Effector memory CD4-positive, alpha-beta T cell (primary cell): ENCODE measurements around the gene NR2F1-AS1.

ENCODE experiments used
- DNase-seq, 3 donors: peaks; one replicate each; pipeline ENCODE4 v3.0.0-alpha.2; 2020
- H3K27ac ChIP-seq: 2 replicates; pipeline ENCODE4 v1.7.0; 2013; ENCODE audit warnings: mild to moderate bottlenecking, low read length, moderate library complexity; ENCODE audit not compliant: insufficient read depth, poor library complexity, severe bottlenecking
- H3K27me3 ChIP-seq: replicated peaks from 2 replicates; pipeline ENCODE4 v1.7.0; 2013; ENCODE audit warnings: mild to moderate bottlenecking, low read length; ENCODE audit not compliant: insufficient read depth, control insufficient read depth, poor library complexity, severe bottlenecking
- H3K36me3 ChIP-seq: 2 replicates; pipeline ENCODE4 v1.7.0; 2013; ENCODE audit warnings: mild to moderate bottlenecking, low read length, moderate library complexity; ENCODE audit not compliant: control insufficient read depth, insufficient read depth
- H3K4me1 ChIP-seq: 2 replicates; pipeline ENCODE4 v1.7.0; 2013; ENCODE audit warnings: low read length, mild to moderate bottlenecking; ENCODE audit not compliant: control insufficient read depth, insufficient read depth, poor library complexity, severe bottlenecking
- H3K4me3 ChIP-seq: 2 replicates; pipeline ENCODE4 v1.7.0; 2013; ENCODE audit warnings: low read length, low read depth, mild to moderate bottlenecking; ENCODE audit not compliant: insufficient read depth, poor library complexity, severe bottlenecking
- H3K9me3 ChIP-seq: 2 replicates; pipeline ENCODE4 v1.7.0; 2013; ENCODE audit warnings: mild to moderate bottlenecking, low read length, moderate library complexity; ENCODE audit not compliant: control insufficient read depth

Gene NR2F1-AS1

DNA sequence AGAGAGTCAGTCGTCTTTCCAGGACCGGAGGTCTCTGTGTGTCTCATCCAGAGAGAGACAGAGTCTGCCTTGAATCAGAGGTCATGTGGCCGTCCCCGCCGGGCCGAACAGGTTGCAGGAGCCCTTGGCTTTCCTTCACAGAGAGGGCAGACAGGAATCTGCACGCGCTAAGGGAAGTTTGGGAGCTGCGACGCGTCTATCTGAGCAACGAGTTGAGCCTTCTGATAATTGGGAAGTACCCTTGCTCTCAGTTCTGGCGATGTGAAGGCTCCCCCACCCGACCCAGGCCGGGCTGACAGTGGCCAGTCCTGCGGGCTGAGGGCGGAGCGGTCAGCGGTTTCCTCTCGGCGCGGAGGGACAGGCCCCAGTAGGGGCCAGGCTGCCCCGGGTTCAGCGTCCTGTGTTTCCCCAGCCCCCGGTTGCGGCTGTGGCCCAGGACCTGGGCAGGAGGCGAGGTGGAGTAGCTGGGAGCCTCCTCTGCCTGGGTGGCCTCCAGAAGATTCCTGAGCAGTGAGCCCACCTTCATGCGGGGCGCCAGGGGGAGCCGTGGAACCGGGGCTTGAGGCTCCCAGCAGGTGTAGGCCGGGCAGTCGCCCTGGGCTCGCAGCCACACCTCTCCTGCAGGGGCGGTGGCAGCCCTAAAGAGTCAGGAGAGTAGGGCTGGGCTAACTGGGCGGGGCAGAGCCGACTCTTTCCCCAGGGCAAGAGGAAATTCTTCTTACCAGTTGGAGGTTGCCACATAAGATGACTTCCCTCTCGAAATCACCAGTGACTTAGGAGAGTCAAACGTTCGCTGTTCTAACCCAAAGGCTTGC lies 15.9 kb upstream of the NR2F1-AS1 start:
- H3K27me3 ChIP-seq = peaks cover 85% of the 10 kb centered on the region
- no peaks in the 10 kb centered on the region for H3K9me3 ChIP-seq
- no peaks in the 10 kb centered on the region for H3K4me1 ChIP-seq
- DNase-seq = no peak
- no peak overlapping the region for H3K27ac ChIP-seq
- no peaks in the 10 kb centered on the region for H3K36me3 ChIP-seq
- H3K4me3 ChIP-seq = no peak overlapping the region

DNA sequence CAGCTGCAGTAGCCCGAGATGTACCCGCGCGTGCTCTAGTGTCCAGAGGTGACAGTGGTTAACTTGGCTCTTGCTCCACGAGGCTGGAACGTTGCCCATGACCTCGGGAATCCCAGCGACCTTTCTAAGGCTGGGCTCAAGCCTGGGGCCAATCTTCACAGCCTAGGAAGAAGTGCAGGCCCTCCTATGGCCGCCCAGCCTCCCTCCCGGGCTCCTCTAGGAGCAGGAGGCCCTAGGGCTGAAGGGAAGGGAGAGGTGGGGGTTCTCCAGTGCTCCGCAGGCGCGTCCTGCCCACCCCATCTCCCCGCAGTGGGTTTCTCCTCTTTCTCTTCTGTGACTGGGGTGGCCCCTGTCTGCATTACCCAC lies 15.3 kb upstream of the NR2F1-AS1 start:
- H3K9me3 ChIP-seq = no peaks in the 10 kb centered on the region
- H3K4me3 ChIP-seq = no peak overlapping the region
- H3K27me3 ChIP-seq = peaks cover 79% of the 10 kb centered on the region
- H3K27ac ChIP-seq = no peak overlapping the region
- no peaks in the 10 kb centered on the region for H3K36me3 ChIP-seq
- no peaks in the 10 kb centered on the region for H3K4me1 ChIP-seq
- no peak for DNase-seq

DNA sequence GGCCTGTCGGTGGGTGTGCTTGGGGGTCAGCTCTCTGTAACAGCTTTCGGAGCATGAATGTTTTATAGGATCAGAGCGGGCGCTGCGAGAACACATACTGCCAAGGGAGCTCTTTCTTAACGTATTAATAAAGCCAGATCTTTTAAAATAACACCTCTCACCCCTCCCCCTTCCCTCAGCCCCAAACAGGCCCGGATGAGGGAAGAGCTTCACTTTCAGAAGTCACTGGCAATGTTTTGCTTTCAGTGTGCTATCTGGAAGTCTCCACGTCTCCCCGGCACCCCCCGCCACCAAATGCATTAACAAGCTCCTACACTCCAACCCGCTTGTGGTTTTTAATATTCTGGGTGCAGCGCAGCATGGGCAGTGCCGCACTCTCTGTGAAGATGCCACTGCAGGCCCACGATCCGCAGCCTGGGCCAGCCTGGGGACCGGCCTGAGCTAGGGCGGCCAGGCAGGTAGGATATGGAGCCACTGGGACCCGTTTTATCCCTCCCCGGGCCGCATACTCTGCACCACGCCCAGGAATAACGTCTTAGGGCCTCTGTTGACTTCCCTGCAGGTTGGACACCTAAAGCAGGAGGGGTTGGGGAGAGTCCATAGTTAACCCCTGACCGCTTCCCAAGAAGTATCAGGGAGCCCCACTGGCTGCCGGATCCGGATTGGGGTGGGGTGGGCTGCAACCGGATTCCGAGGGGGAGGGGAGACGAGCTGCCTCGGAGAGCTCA lies 14.6 kb upstream of the NR2F1-AS1 start:
- Histone ChIP-seq H3K36me3 (no peaks in the 10 kb centered on the region), H3K27ac (no peak overlapping the region), H3K27me3 (peaks cover 73% of the 10 kb centered on the region), H3K4me1 (no peaks in the 10 kb centered on the region), H3K4me3 (no peak overlapping the region), H3K9me3 (no peaks in the 10 kb centered on the region)
- DNase-seq = no peak

DNA sequence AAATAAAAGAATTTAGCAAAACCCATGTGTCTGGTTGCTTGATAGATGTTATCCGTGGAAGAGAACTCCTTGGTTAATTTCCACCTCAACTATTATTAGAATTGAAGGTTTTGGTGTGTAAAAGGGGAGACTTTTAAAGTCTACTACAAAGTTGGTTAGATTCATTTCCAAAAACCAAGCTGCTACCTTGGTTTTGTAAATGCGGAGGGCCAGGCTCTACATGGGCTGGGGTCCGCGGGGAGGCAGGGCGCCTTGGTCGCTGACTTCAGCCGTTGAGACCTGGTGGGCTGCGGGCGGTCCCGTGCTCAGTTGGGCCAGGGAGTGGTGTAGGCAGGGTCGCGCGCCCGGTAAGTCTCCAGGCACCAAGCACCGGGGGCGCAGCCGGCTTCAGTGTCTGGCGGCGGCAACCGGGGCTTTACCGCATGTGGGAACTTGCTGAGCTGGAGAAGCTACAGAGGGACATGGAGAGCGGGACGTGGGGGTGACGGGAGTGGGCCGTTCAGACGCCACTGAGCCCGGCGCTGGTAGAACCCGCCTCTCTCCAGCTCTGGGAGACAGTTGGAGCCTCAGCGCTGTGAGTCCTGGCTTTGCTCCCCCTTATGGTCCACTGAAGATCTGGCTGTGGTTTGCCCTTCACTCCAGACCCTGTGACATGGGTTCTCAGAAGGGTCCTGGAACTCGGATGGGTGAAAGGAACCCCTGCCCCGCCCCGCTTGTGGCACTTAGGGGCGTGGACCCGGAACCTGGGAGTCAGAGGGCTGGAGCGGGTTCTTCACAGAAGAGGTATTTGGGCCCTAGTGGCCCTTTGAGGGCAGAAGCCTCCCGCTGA lies 13.8 kb upstream of the NR2F1-AS1 start:
- no peak overlapping the region for H3K27ac ChIP-seq
- DNase-seq = no peak
- H3K9me3 ChIP-seq = no peaks in the 10 kb centered on the region
- no peak overlapping the region for H3K4me3 ChIP-seq
- H3K4me1 ChIP-seq = no peaks in the 10 kb centered on the region
- H3K36me3 ChIP-seq = no peaks in the 10 kb centered on the region
- H3K27me3 ChIP-seq = peaks cover 69% of the 10 kb centered on the region

DNA sequence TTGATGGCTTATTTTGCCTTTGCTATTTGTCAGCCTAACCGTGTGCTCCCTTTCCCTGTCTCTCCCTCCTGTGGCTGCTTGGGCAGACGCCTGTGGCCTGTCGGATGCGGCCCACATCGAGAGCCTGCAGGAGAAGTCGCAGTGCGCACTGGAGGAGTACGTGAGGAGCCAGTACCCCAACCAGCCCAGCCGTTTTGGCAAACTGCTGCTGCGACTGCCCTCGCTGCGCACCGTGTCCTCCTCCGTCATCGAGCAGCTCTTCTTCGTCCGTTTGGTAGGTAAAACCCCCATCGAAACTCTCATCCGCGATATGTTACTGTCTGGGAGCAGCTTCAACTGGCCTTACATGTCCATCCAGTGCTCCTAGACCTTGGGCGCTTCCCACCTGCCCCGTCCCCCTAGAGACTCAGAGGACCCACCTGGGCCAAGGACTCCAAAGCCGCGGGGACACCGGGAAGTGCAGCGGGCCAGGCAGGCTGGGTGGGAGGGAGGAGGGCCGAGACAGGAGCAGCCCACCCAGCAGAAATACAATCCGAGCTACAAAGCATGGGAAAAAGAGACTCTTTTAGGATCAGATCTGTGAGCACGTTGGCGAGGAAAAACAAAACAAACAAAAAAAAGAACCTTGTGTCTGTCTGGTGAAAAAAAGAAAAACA lies 12.6 kb upstream of the NR2F1-AS1 start:
- Histone ChIP-seq H3K9me3 (no peaks in the 10 kb centered on the region), H3K27ac (no peak overlapping the region), H3K4me3 (no peak overlapping the region), H3K4me1 (no peaks in the 10 kb centered on the region), H3K36me3 (no peaks in the 10 kb centered on the region), H3K27me3 (peaks cover 66% of the 10 kb centered on the region)
- no peak for DNase-seq

DNA sequence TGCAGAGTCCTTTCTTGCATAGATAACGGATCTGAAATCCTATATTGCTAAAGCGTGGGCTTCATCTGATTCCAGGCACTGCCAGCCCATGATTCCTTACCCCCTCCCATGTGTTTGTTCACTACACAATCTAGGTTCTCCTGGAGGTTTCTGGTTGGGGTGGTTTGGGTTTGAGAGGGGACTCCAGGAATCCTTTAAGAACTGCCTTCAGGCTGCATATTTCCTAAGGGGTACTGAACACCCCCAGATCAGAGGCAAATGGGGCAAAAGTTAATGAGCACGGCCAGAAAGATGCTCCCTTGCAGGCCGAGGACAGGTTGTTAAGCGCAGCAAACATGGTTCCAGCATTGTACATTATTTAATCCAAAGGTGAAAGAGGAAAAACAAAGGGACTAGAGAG lies 11.9 kb upstream of the NR2F1-AS1 start:
- H3K4me1 ChIP-seq = no peaks in the 10 kb centered on the region
- H3K27ac ChIP-seq = no peak overlapping the region
- DNase-seq = no peak
- peaks cover 65% of the 10 kb centered on the region for H3K27me3 ChIP-seq
- H3K36me3 ChIP-seq = no peaks in the 10 kb centered on the region
- H3K4me3 ChIP-seq = no peak overlapping the region
- H3K9me3 ChIP-seq = no peaks in the 10 kb centered on the region

DNA sequence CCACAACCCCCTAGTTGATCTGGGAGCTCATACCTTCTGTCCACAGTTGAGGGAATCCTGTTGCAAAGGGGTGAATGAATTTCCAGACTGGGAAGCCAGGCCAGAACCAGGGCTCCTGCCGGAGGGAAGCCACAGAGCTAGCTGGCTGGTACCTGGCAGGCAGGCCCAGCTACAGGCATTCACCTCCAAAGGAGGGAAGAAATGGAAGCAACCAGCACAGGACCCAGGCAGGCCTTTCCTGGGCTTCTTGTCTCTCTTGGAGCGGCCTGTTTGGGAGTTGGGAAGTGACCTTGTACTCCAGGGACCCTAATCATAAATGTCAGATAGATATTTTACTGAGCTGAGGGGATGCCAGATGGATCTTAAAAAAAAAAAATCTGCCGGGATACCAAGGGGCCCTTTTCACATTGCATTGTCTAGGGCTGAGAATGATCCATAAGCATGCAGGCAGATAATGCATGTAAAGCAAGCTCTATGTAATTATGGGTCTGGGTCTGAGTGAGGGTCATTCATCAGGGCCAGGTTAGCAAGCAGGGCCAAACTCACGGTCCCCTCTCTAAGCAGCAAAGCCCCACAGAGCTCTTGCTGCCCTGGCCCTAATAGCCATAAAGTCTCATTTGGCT lies 10.4 kb upstream of the NR2F1-AS1 start:
- H3K36me3 ChIP-seq = no peaks in the 10 kb centered on the region
- H3K4me3 ChIP-seq = no peak overlapping the region
- no peaks in the 10 kb centered on the region for H3K4me1 ChIP-seq
- no peak for DNase-seq
- no peaks in the 10 kb centered on the region for H3K9me3 ChIP-seq
- peaks cover 65% of the 10 kb centered on the region for H3K27me3 ChIP-seq
- H3K27ac ChIP-seq = no peak overlapping the region

DNA sequence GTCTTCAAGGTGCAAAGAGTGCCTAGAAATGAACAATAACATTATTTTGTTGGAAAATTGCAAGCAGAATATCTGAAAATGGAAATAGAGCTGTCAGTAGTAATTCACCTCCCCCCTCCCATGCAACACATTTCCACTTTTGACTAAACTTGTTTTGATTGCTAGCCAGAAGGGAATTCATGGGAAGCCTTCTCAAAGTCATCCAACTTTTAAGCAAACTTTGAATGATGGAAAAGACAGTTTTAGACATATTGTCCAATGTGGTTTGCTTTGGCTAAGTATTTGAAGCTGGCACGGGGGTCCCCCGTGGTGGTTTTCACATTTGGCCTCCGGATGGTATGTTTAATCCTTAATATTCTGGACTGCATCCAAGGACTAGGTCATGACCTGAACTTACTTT lies 9.5 kb upstream of the NR2F1-AS1 start:
- no peak overlapping the region for H3K27ac ChIP-seq

DNA sequence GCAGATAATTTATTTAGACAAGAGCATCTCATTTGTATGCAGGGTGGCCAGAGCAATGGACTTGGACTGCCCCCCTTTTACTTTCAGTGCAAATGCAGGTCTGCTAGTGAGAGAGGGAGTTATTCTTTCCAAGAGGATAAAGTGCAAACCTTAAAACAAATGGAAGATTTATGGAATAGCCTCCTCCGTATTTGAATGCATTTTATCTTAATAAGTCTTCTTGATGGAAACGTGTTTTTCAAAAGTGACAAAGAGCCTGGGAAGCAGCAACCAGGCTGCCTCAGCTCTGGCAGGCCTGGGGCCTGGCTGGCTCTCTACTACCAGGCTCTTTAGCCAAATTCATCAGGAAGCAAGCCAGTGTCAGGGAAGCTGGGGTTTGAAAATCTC lies 8.8 kb upstream of the NR2F1-AS1 start:
- Histone ChIP-seq H3K4me3 (no peak overlapping the region), H3K9me3 (no peaks in the 10 kb centered on the region), H3K27me3 (peaks cover 62% of the 10 kb centered on the region), H3K36me3 (no peaks in the 10 kb centered on the region), H3K4me1 (peaks cover 8% of the 10 kb centered on the region), H3K27ac (no peak overlapping the region)
- DNase-seq = no peak

More for the DNA sequence above, 9.5 kb upstream of the NR2F1-AS1 start:
- Histone ChIP-seq H3K36me3 (no peaks in the 10 kb centered on the region), H3K27me3 (peaks cover 65% of the 10 kb centered on the region), H3K9me3 (no peaks in the 10 kb centered on the region), H3K4me1 (peaks cover 4% of the 10 kb centered on the region), H3K4me3 (no peak overlapping the region)
- no peak for DNase-seq
